H1 (cell line): ENCODE data around the gene ESRRB. TPM values are rescaled to one million over a fixed set of nuclear protein-coding genes. Genes with fewer than 3 reads are reported as not detected.

Experiments used
- CTCF ChIA-PET: fragments of 300-600 bp; sonication (Branson Sonifier 250); formaldehyde crosslinking; loops from one replicate; lab custom pipeline; 2021; ENCODE audit not compliant: partially characterized antibody; lab: Charles Lee
- POLR2A ChIA-PET: fragments of 300-600 bp; sonication (Branson Sonifier 250); formaldehyde crosslinking; loops from one replicate; lab custom pipeline; 2021; ENCODE audit warnings: inconsistent platforms; ENCODE audit not compliant: partially characterized antibody; lab: Charles Lee
- DNase-seq, 2 experiments: peaks; one replicate each; pipeline versions ENCODE4 v3.0.0 to v3.0.0-alpha.2; 2010 to 2022; ENCODE audit warnings: low spot score in 2 of 2, low read depth in 1 of 2, mixed read lengths in 1 of 2
- FAIRE-seq: peaks from 2 replicates; lab custom pipeline; 2011; peaks lifted over from hg19 to GRCh38; lab: Jason Lieb, UNC
- H2AFZ ChIP-seq: 2 replicates; pipeline ENCODE4 v1.8.1; 2012; ENCODE audit warnings: low read length, inconsistent platforms
- H2AK5ac ChIP-seq: 2 replicates; pipeline ENCODE4 v1.6.1; 2013; ENCODE audit warnings: low read depth, low read length
- H2BK120ac ChIP-seq: replicated peaks from 2 replicates; pipeline ENCODE3; 2013; ENCODE audit warnings: low read depth, low read length, inconsistent platforms
- H2BK12ac ChIP-seq: 2 replicates; pipeline ENCODE4 v1.6.1; 2013; ENCODE audit warnings: low read depth, low read length
- H2BK15ac ChIP-seq: 2 replicates; pipeline ENCODE4 v1.6.1; 2013; ENCODE audit warnings: low read length
- H2BK20ac ChIP-seq: 2 replicates; pipeline ENCODE4 v1.6.1; 2013; ENCODE audit warnings: low read length
- H2BK5ac ChIP-seq: 2 replicates; pipeline ENCODE4 v1.6.1; 2013; ENCODE audit warnings: low read depth, low read length
- H3K14ac ChIP-seq: 2 replicates; pipeline ENCODE4 v1.6.1; 2013; ENCODE audit warnings: inconsistent platforms; ENCODE audit not compliant: insufficient read length
- H3K18ac ChIP-seq: 2 replicates; pipeline ENCODE4 v1.6.1; 2013; ENCODE audit warnings: low read length; ENCODE audit errors: extremely low read depth
- H3K23ac ChIP-seq: 2 replicates; pipeline ENCODE4 v1.6.1; 2013; ENCODE audit warnings: inconsistent platforms; ENCODE audit not compliant: insufficient read length
- H3K23me2 ChIP-seq: 2 replicates; pipeline ENCODE4 v1.6.1; 2013; ENCODE audit warnings: low read depth, low read length
- H3K27ac ChIP-seq: 2 replicates; pipeline ENCODE4 v1.6.1; 2011; ENCODE audit warnings: low read depth, low read length, inconsistent platforms
- H3K27me3 ChIP-seq, 4 experiments: replicated peaks in 1 of 4; 1 replicate in 1 of 4; 2 replicates in 3 of 4; pipeline versions ENCODE4 v1.6.1 to v1.8.1; 2011 to 2013; ENCODE audit warnings: low read length in 3 of 4, mild to moderate bottlenecking in 3 of 4, inconsistent platforms in 2 of 4, mixed read lengths in 2 of 4, moderate library complexity in 1 of 4; ENCODE audit not compliant: control insufficient read depth in 3 of 4, insufficient read depth in 3 of 4; ENCODE audit errors: extremely low read depth in 1 of 4
- H3K36me3 ChIP-seq, 4 experiments: 2 replicates each; pipeline versions ENCODE4 v1.6.1 to v1.8.1; 2011 to 2013; ENCODE audit warnings: mild to moderate bottlenecking in 4 of 4, low read length in 3 of 4, moderate library complexity in 2 of 4, control low read depth in 1 of 4, inconsistent platforms in 1 of 4; ENCODE audit not compliant: insufficient read depth in 4 of 4, control insufficient read depth in 2 of 4
- H3K4ac ChIP-seq: replicated peaks from 2 replicates; pipeline ENCODE3; 2013; ENCODE audit warnings: low read length, low read depth, mixed read lengths, inconsistent platforms; ENCODE audit not compliant: insufficient read length
- H3K4me1 ChIP-seq, 4 experiments: replicated peaks in 1 of 4; 1 replicate in 1 of 4; 2 replicates in 3 of 4; pipeline versions ENCODE4 v1.6.1 to v1.8.1; 2011 to 2013; ENCODE audit warnings: low read length in 3 of 4, inconsistent platforms in 2 of 4, mixed read lengths in 1 of 4; ENCODE audit not compliant: insufficient read depth in 4 of 4, control insufficient read depth in 3 of 4
- H3K4me2 ChIP-seq, 2 experiments: 2 replicates each; pipeline versions ENCODE4 v1.6.1 to v1.8.1; 2011 to 2013; ENCODE audit warnings: low read depth in 2 of 2, low read length in 2 of 2, control low read depth in 1 of 2, inconsistent platforms in 1 of 2, mild to moderate bottlenecking in 1 of 2; ENCODE audit not compliant: insufficient read depth in 1 of 2
- H3K4me3 ChIP-seq, 4 experiments: fragments of 200-600, 300-600 bp in 1 of 4; sonication (generic), shearing (Covaris generic), sonication (Bioruptor Twin) in 1 of 4; 2 replicates each; pipeline versions ENCODE4 v1.5.1 to v1.8.1; 2011 to 2016; ENCODE audit warnings: low read length in 4 of 4, low read depth in 3 of 4, control low read depth in 2 of 4, inconsistent platforms in 2 of 4, mild to moderate bottlenecking in 2 of 4, mixed read lengths in 1 of 4, moderate library complexity in 1 of 4; ENCODE audit not compliant: insufficient read depth in 2 of 4; ENCODE audit errors: extremely low read depth in 1 of 4
- H3K56ac ChIP-seq: replicated peaks from 2 replicates; pipeline ENCODE3; 2013; ENCODE audit warnings: low read depth, mild to moderate bottlenecking, mixed read lengths, low read length, inconsistent platforms; ENCODE audit not compliant: insufficient read length
- H3K79me1 ChIP-seq: 2 replicates; pipeline ENCODE4 v1.6.1; 2013; ENCODE audit warnings: low read depth, low read length, control low read depth
- H3K79me2 ChIP-seq, 2 experiments: 2 replicates each; pipeline versions ENCODE4 v1.6.1 to v1.8.1; 2012 to 2013; ENCODE audit warnings: low read length in 2 of 2, mild to moderate bottlenecking in 2 of 2, inconsistent platforms in 1 of 2; ENCODE audit not compliant: insufficient read depth in 2 of 2, control insufficient read depth in 1 of 2
- H3K9ac ChIP-seq, 4 experiments: replicated peaks in 1 of 4; 1 replicate in 1 of 4; 2 replicates in 3 of 4; pipeline versions ENCODE4 v1.6.1 to v1.8.1; 2011 to 2013; ENCODE audit warnings: low read depth in 3 of 4, low read length in 3 of 4, control low read depth in 2 of 4, mild to moderate bottlenecking in 2 of 4, moderate library complexity in 2 of 4, inconsistent platforms in 1 of 4; ENCODE audit errors: extremely low read depth in 1 of 4
- H3K9me3 ChIP-seq, 2 experiments: 2 replicates each; pipeline versions ENCODE4 v1.6.1 to v1.8.1; 2012 to 2013; ENCODE audit warnings: mild to moderate bottlenecking in 2 of 2, moderate library complexity in 2 of 2, control low read depth in 1 of 2, inconsistent platforms in 1 of 2, low read depth in 1 of 2, low read length in 1 of 2, mixed read lengths in 1 of 2; ENCODE audit not compliant: insufficient read depth in 2 of 2
- H4K20me1 ChIP-seq, 2 experiments: replicated peaks in 1 of 2; 2 replicates each; pipeline versions ENCODE3 to v1.8.1; 2011 to 2013; ENCODE audit warnings: inconsistent platforms in 2 of 2, low read length in 2 of 2, mild to moderate bottlenecking in 1 of 2; ENCODE audit not compliant: insufficient read depth in 2 of 2, control insufficient read depth in 1 of 2
- H4K5ac ChIP-seq: 2 replicates; pipeline ENCODE4 v1.6.1; 2013; ENCODE audit warnings: low read length, low read depth, mixed read lengths, inconsistent platforms; ENCODE audit not compliant: insufficient read length
- H4K8ac ChIP-seq: 2 replicates; pipeline ENCODE4 v1.8.0; 2013; ENCODE audit warnings: mild to moderate bottlenecking, moderate library complexity, low read length, inconsistent platforms; ENCODE audit not compliant: insufficient read depth; ENCODE audit errors: extremely low read depth
- H4K91ac ChIP-seq: replicated peaks from 2 replicates; pipeline ENCODE3; 2013; ENCODE audit warnings: low read length, mixed read lengths, inconsistent platforms; ENCODE audit not compliant: insufficient read length
- EGR1 ChIP-seq: IDR thresholded peaks from 2 replicates; pipeline ENCODE4 v1.6.1; 2011; ENCODE audit warnings: low read depth, low read length, borderline replicate concordance
- NRF1 ChIP-seq: IDR thresholded peaks from 2 replicates; pipeline ENCODE4 v1.6.1; 2011; ENCODE audit warnings: mild to moderate bottlenecking, low read depth, low read length, improper control_type of control experiment
- TBP ChIP-seq: IDR thresholded peaks from 2 replicates; pipeline ENCODE4 v1.6.1; 2011; ENCODE audit warnings: low read depth, low read length, improper control_type of control experiment
- WGBS, 2 experiments: shearing (Covaris generic) in 1 of 2; methylation state at CpG; one replicate each; pipeline versions ENCODE4 v1.1.6 to v1.1.7; 2013 to 2015; ENCODE audit warnings: low lambda C conversion rate in 2 of 2, mixed read lengths in 2 of 2, inconsistent platforms in 1 of 2, low coverage in 1 of 2, missing lambda C conversion rate in 1 of 2; ENCODE audit not compliant: insufficient replicate concordance in 2 of 2, insufficient coverage in 1 of 2, insufficient read length in 1 of 2; ENCODE audit errors: extremely low coverage in 1 of 2, missing lambda C conversion rate in 1 of 2; 5-methylcytosine and 5-hydroxymethylcytosine counted together
- polyA plus RNA-seq, 7 experiments: library from polyadenylated mRNA; depleted of rRNA in 3 of 7; stranded (reverse) in 5 of 7; unstranded in 2 of 7; fragments of >200 nt in 5 of 7; fragments of 200-250 nt in 2 of 7; gene quantifications; 1 replicate in 5 of 7; 2 replicates in 1 of 7; 4 replicates in 1 of 7; pipeline versions ENCODE4 v1.2.1 to v1.2.3, GENCODE V29; 2011 to 2013; ENCODE audit warnings: missing spikeins in 2 of 7, mixed read lengths in 2 of 7
- total RNA-seq: library from RNA; stranded (reverse); fragmentation: NEBNext Ultra II Directional; extraction: Animal tissue kit (Norgen Biotek cat#: 25700); gene quantifications from 2 replicates; pipeline ENCODE4 v1.2.1, GENCODE V29; 2021
- TF ChIP-seq, protein P1 (sequence below): IDR thresholded peaks from 2 replicates; pipeline ENCODE4 v1.6.1; 2012; ENCODE audit warnings: inconsistent platforms

ESRRB gene
- total and polyA plus RNA-seq, 2 of the 8 experiments (the other 6 are each of a cell fraction or from before 2014, with no cell fraction given): 0.29 to 0.45 TPM

DNA sequence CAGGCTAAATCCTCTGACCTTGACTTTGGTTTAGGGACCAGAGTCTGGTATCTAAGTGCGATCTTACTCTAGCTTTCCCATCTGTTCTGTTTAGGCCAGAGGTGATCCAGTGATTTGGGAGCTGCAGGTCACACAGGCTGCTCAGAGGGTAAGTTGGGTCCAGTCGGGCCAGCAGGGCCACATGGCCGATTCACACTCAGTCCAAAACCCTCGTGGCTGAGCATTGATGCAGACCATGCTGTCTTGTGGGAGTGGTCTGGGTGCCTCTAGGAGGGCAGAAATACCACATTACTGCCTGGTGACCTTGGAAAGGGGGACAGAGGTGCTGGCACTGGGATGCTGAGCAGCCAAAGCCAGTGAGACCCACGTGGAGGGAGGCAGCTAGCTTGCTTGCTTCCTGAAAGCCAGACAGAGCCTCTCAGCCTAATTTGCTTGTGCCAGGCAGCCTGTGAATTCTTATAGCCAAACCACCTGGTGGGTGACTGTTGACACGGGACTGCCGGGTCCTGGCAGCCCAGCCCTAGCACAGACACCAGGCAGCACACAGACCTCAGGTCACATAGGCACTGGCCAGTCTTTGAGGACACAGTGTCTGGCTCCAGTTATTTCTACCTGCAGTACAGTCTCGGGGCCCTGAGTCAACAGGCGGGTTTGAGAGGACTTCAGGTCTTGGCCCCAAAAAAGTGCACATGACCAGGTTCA lies 31.7 kb downstream of the ESRRB start:
- Histone ChIP-seq H3K36me3 (no peaks in the 10 kb centered on the region), H2BK5ac (no peak overlapping the region), H3K23me2 (0 out of 2 replicates have a peak, but pooled peaks cover 2% of the 10 kb centered on the region), H3K27ac (no peak overlapping the region), H3K4me3 (no peak overlapping the region), H2BK120ac (no peak overlapping the region), H4K91ac (peak overlapping the region; percentile 25), H3K56ac (no peak overlapping the region), H3K79me1 (no peaks in the 10 kb centered on the region), H3K23ac (no peak overlapping the region), H3K18ac (no peak overlapping the region), H2BK20ac (no peak overlapping the region), H2AK5ac (no peak overlapping the region), H2BK15ac (0 out of 2 replicates have a peak overlapping the region, but pooled peaks have one; percentile 19), H2BK12ac (no peak overlapping the region; the same call in 1 of the 2 replicates), H3K4me1 (peaks cover 0 to 11% (median 6%) of the 10 kb centered on the region in 4 experiments; a peak in 6 of 7 replicates), H3K27me3 (no peaks in the 10 kb centered on the region), H3K4ac (no peak overlapping the region), H4K20me1 (no peaks in the 10 kb centered on the region), H2AFZ (no peak overlapping the region), H3K9me3 (no peaks in the 10 kb centered on the region)
- WGBS, 2 experiments: 83% methylated on average over 9 of the region's 9 CpGs; no CpG with 5 or more reads in 1 of the 2 experiments
- FAIRE-seq (no peak), DNase-seq (no peak)
- POLR2A ChIA-PET: no interaction called here
- CTCF ChIA-PET: interaction anchor here (0.7 to 4.0 kb wide), 6 partner anchors 15 to 90 kb away, joined by 3 to 24 read pairs (median 5); no protein-coding TSS in a partner anchor
- TF ChIP-seq, protein P1, sequence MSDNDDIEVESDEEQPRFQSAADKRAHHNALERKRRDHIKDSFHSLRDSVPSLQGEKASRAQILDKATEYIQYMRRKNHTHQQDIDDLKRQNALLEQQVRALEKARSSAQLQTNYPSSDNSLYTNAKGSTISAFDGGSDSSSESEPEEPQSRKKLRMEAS: 0 out of 2 replicates have a peak, but pooled peaks have one; percentile 23
- TF ChIP-seq TBP (no peak), EGR1 (no peak), NRF1 (no peak)
- TF ChIP-seq, all 59 proteins: peak for 1
- Histone ChIP-seq H3K4me2 (no peak overlapping the region), H4K8ac (0 out of 2 replicates have a peak overlapping the region, but pooled peaks have one; percentile 29), H3K14ac (no peak overlapping the region), H3K9ac (no peak overlapping the region), H4K5ac (no peak overlapping the region), H3K79me2 (no peaks in the 10 kb centered on the region)
